Epithelial cell of esophagus (primary cell): ENCODE measurements around the gene ARID1A.
A peak's percentile ranks its signal among the peaks of the same experiment; 100 is the strongest.

ENCODE experiments used
- DNase-seq: peaks from one replicate; pipeline ENCODE4 v3.0.0; 2010; ENCODE audit warnings: low read depth
- H3K4me3 ChIP-seq: 2 replicates; pipeline ENCODE4 v1.5.1; 2011; ENCODE audit warnings: mild to moderate bottlenecking, low read length, control low read depth
- CTCF ChIP-seq: IDR thresholded peaks from 2 replicates; pipeline ENCODE4 v1.5.1; 2011; ENCODE audit warnings: low read depth, mild to moderate bottlenecking, low read length, control low read depth, inconsistent platforms; ENCODE audit not compliant: insufficient read depth; ENCODE audit errors: missing control alignments

ARID1A gene

GRCh38 chr1:26827106-26827604, 131.3 kb downstream of the ARID1A start:
- TF ChIP-seq CTCF = no peak
- H3K4me3 ChIP-seq = peak overlapping the region; percentile 62
- no peak for DNase-seq

- peak overlapping the region; percentile 62 for H3K4me3 ChIP-seq
- no peak for DNase-seq
- TF ChIP-seq CTCF = no peak
Observed at GRCh38 chr1:26827663-26828062, 131.8 kb downstream of the ARID1A start.

GRCh38 chr1:26828411-26828991, 132.7 kb downstream of the ARID1A start:
- H3K4me3 ChIP-seq = peak overlapping the region; percentile 14
- no peak for DNase-seq
- no peak for TF ChIP-seq CTCF

- TF ChIP-seq CTCF = no peak
- no peak for DNase-seq
- H3K4me3 ChIP-seq = no peak overlapping the region
Observed at GRCh38 chr1:26829184-26829911, 133.5 kb downstream of the ARID1A start.

GRCh38 chr1:26831059-26831458, 135.2 kb downstream of the ARID1A start:
- no peak overlapping the region for H3K4me3 ChIP-seq
- TF ChIP-seq CTCF = no peak
- DNase-seq = no peak
